ENCODE results near the gene C3orf49. TPM values are rescaled to one million over a fixed set of nuclear protein-coding genes. Genes with fewer than 3 reads are reported as not detected.
A peak's percentile ranks its signal among the peaks of the same experiment; 100 is the strongest.

Gene C3orf49
- total and polyA plus RNA-seq, 2 of the 13 experiments (the other 11 are each of a cell fraction or from before 2014, with no cell fraction given) = not detected

- TF ChIP-seq DDIT3 (CRISPR knock-in tag; IDR thresholded peaks at IDR 0.05) (no peak), ATM (IDR thresholded peaks at IDR 0.05; ENCODE audit: borderline replicate concordance) (no peak), ZNF230 (CRISPR knock-in tag; IDR thresholded peaks at IDR 0.05) (0 out of 2 replicates have a peak, but pooled peaks have one; percentile 52), ZKSCAN5 (CRISPR knock-in tag; IDR thresholded peaks at IDR 0.05) (no peak), POLR2G (IDR thresholded peaks at IDR 0.05; ENCODE audit: low read depth, low read length) (peak; percentile 53; the same call in 1 of the 2 replicates), ZNF292 (CRISPR knock-in tag; IDR thresholded peaks at IDR 0.05; ENCODE audit: borderline replicate concordance, low read depth) (no peak), ZNF34 (CRISPR knock-in tag; IDR thresholded peaks at IDR 0.05; ENCODE audit: borderline replicate concordance) (0 out of 2 replicates have a peak, but pooled peaks have one; percentile 83), NR2F1 (CRISPR knock-in tag; IDR thresholded peaks at IDR 0.05) (0 out of 4 replicates have a peak, but pooled peaks of 1 of the 2 experiments have one; percentile 45), ZFYVE20 (CRISPR knock-in tag; IDR thresholded peaks at IDR 0.05; ENCODE audit: borderline replicate concordance, low read depth) (0 out of 2 replicates have a peak, but pooled peaks have one; percentile 47), SP1 (IDR thresholded peaks at IDR 0.05) (no peak), SP1 (CRISPR knock-in tag; IDR thresholded peaks at IDR 0.05) (no peak), ELK4 (CRISPR knock-in tag; IDR thresholded peaks at IDR 0.05; ENCODE audit: borderline replicate concordance) (no peak), GFI1 (CRISPR knock-in tag; IDR thresholded peaks at IDR 0.05; ENCODE audit: borderline replicate concordance) (peak; percentile 37; the same call in 1 of the 2 replicates)
- TF ChIP-seq, protein P1, sequence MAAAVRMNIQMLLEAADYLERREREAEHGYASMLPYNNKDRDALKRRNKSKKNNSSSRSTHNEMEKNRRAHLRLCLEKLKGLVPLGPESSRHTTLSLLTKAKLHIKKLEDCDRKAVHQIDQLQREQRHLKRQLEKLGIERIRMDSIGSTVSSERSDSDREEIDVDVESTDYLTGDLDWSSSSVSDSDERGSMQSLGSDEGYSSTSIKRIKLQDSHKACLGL (CRISPR knock-in tag; IDR thresholded peaks at IDR 0.05) = peak; percentile 70; the same call in 1 of the 2 replicates
Measured at GRCh38 chr3:63863150-63864007, 44.3 kb downstream of the C3orf49 start, which contains the start of the genes ATXN7 and THOC7 (continued).

All from HepG2 (cell line).